MM.1S (cell line): ENCODE data around the gene TMEM167B.

Experiments
- EZH2 ChIP-seq: fragments of 300-600 bp; sonication (generic); optimal IDR thresholded peaks from 2 replicates; pipeline ENCODE3; 2017; ENCODE audit warnings: low read depth, mild to moderate bottlenecking, antibody characterized with exemption, low read length, mixed read lengths
- TF ChIP-seq, protein P1 (sequence below): fragments of 300-600 bp; sonication (generic); IDR thresholded peaks from 2 replicates; pipeline ENCODE4 v1.5.1; 2016; ENCODE audit warnings: antibody characterized with exemption, low read length, mixed read lengths

DNA sequence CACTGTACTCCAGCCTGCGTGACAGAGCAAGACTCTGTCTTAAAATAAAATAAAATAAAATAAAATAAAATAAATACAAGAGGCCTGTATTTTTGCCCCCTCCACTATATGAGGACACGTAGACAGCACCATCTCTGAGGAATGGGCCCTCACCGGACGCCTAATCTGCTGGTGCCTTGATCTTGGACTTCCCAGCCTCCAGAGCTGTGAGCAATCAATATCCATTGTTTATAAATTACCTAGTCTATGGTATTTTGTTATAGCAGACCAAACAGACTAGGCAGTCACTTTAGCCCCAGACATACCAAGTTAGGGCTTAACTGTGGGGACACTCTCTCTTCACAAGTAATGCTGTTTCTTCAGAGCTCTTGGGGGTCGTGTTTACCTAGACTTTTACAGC is 29.8 kb downstream of the TMEM167B start:
- TF ChIP-seq, protein P1, sequence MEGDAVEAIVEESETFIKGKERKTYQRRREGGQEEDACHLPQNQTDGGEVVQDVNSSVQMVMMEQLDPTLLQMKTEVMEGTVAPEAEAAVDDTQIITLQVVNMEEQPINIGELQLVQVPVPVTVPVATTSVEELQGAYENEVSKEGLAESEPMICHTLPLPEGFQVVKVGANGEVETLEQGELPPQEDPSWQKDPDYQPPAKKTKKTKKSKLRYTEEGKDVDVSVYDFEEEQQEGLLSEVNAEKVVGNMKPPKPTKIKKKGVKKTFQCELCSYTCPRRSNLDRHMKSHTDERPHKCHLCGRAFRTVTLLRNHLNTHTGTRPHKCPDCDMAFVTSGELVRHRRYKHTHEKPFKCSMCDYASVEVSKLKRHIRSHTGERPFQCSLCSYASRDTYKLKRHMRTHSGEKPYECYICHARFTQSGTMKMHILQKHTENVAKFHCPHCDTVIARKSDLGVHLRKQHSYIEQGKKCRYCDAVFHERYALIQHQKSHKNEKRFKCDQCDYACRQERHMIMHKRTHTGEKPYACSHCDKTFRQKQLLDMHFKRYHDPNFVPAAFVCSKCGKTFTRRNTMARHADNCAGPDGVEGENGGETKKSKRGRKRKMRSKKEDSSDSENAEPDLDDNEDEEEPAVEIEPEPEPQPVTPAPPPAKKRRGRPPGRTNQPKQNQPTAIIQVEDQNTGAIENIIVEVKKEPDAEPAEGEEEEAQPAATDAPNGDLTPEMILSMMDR = no peak
- no peak for TF ChIP-seq EZH2
